ENCODE data around the gene SYCE1L.

- no peak for TF ChIP-seq CTCF (IDR thresholded peaks at IDR 0.05)
- TF ChIP-seq EZH2 (IDR thresholded peaks at IDR 0.05; ENCODE audit: borderline replicate concordance, insufficient read depth, low read depth, low read length, poor library complexity, severe bottlenecking), result no peak
These were observed 7.8 kb downstream of the SYCE1L start for GRCh38 chr16:77207030-77207429.
